Hematopoietic multipotent progenitor cell treated with erythropoietin and hydrocortisone succinate and interleukin-3 and kit ligand, for 8 days (in vitro differentiated cells): ENCODE measurements around the gene ZNF384.
A peak's percentile ranks its signal among the peaks of the same experiment; 100 is the strongest.

Experiments used
- DNase-seq: peaks from one replicate; pipeline ENCODE4 v3.0.0-alpha.2; 2015

ZNF384 gene

DNA sequence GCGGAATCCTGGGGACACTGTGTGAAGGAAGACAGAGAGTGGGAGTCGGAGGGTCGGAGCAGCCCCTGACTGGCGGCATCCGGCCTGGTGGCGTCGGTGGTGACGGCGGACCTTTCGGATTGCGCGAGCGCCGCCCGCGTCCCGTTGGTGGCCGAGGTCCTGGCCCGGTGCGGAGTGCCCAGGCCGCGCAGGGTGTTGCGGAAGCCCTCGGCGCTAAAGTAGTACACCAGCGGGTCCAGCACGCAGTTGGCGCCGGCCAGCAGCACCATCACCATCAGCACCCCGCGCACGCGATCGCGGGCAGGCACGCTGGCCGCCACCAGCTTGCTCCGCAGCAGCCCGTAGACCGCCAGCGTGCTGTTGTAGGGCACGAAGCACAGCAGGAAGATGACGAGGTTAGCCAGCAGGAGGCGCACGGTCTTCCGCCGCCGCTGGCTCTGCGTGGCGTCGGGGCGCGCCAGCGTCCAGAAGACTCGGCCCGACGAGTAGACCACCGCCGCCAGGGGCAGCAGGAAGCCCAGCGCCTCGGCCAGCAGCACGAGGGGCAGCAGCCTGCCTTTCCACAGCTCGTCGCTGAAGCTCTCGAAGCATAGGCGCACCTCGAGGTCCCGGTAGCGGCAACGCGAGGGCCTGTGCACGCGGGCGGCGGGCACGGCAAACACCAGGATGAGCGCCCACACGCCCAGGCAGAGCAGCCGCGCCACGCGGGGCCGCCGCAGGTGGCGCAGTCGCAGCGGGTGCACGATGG, 68.9 kb downstream of the ZNF384 start:
- DNase-seq: peak; percentile 31

- DNase-seq: no peak
Observed at GRCh38 chr12:6618483-6619225, 70.5 kb downstream of the ZNF384 start.
